Endothelial cell of umbilical vein (primary cell): Measurements from ENCODE around the gene ATG4D.

ENCODE experiments used
- EZH2 ChIP-seq: IDR thresholded peaks from 2 replicates; pipeline ENCODE4 v1.6.1; 2012; ENCODE audit warnings: borderline replicate concordance, low read depth, mild to moderate bottlenecking, moderate library complexity, low read length, inconsistent platforms; ENCODE audit not compliant: severe bottlenecking
- FOS ChIP-seq: IDR thresholded peaks from 2 replicates; pipeline ENCODE4 v1.6.1; 2011; ENCODE audit warnings: mild to moderate bottlenecking, low read length, moderate library complexity, borderline replicate concordance; ENCODE audit not compliant: insufficient read depth
- GATA2 ChIP-seq: IDR thresholded peaks from 2 replicates; pipeline ENCODE4 v1.7.0; 2011; ENCODE audit warnings: low read depth, mild to moderate bottlenecking, moderate library complexity, mixed read lengths, low read length; ENCODE audit not compliant: insufficient read length, insufficient read depth
- JUN ChIP-seq: IDR thresholded peaks from 2 replicates; pipeline ENCODE4 v1.6.1; 2011; ENCODE audit warnings: borderline replicate concordance, low read depth; ENCODE audit not compliant: insufficient read length, insufficient read depth
- POLR2A ChIP-seq: IDR thresholded peaks from 2 replicates; pipeline ENCODE4 v1.6.1; 2012; ENCODE audit warnings: low read depth, mild to moderate bottlenecking, control low read depth, low read length
- POLR2AphosphoS5 ChIP-seq: IDR thresholded peaks from 2 replicates; pipeline ENCODE4 v1.6.1; 2012; ENCODE audit warnings: low read depth, mild to moderate bottlenecking, control low read depth, low read length, moderate library complexity; ENCODE audit not compliant: insufficient read depth
- TF ChIP-seq, protein P1 (sequence below), 2 donors: IDR thresholded peaks; 1 replicate in 1 of 2; 2 replicates in 1 of 2; pipeline ENCODE4 v1.5.1; 2011; ENCODE audit warnings: low read length in 2 of 2, mild to moderate bottlenecking in 2 of 2, moderate library complexity in 2 of 2, control low read depth in 1 of 2, inconsistent platforms in 1 of 2, low read depth in 1 of 2; ENCODE audit not compliant: insufficient read depth in 1 of 2; ENCODE audit errors: extremely low read depth in 1 of 2
- TF ChIP-seq, protein P2 (sequence below): IDR thresholded peaks from 2 replicates; pipeline ENCODE4 v1.6.1; 2011; ENCODE audit not compliant: insufficient read depth, insufficient read length

DNA sequence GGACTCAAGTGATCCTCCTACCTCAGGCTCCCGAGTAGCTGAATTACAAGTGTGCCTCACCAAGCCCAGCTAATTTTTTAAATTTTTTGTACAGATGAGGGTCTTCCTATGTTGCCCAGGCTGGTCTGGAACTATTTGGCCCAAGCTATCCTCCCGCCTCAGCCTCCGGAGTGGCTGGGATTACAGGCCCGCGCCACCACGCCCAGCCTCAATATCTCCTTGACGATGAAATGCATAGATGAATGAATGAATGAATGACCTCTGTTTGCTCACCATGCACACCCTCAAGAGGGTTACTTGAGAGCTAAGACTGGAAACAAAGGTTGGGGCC, 58.3 kb downstream of the ATG4D start:
- TF ChIP-seq, protein P1, sequence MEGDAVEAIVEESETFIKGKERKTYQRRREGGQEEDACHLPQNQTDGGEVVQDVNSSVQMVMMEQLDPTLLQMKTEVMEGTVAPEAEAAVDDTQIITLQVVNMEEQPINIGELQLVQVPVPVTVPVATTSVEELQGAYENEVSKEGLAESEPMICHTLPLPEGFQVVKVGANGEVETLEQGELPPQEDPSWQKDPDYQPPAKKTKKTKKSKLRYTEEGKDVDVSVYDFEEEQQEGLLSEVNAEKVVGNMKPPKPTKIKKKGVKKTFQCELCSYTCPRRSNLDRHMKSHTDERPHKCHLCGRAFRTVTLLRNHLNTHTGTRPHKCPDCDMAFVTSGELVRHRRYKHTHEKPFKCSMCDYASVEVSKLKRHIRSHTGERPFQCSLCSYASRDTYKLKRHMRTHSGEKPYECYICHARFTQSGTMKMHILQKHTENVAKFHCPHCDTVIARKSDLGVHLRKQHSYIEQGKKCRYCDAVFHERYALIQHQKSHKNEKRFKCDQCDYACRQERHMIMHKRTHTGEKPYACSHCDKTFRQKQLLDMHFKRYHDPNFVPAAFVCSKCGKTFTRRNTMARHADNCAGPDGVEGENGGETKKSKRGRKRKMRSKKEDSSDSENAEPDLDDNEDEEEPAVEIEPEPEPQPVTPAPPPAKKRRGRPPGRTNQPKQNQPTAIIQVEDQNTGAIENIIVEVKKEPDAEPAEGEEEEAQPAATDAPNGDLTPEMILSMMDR (IDR thresholded peaks at IDR 0.05; ENCODE audit: extremely low read depth in 1 of 2, insufficient read depth in 1 of 2, low read depth in 1 of 2, low read length in 2 of 2): no peak
- TF ChIP-seq FOS (no peak), POLR2A (no peak), EZH2 (no peak), GATA2 (no peak), POLR2AphosphoS5 (no peak), JUN (no peak)
- TF ChIP-seq, protein P2, sequence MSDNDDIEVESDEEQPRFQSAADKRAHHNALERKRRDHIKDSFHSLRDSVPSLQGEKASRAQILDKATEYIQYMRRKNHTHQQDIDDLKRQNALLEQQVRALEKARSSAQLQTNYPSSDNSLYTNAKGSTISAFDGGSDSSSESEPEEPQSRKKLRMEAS: no peak
